ENCODE measurements around the gene GLMN.

The GLMN gene

DNA sequence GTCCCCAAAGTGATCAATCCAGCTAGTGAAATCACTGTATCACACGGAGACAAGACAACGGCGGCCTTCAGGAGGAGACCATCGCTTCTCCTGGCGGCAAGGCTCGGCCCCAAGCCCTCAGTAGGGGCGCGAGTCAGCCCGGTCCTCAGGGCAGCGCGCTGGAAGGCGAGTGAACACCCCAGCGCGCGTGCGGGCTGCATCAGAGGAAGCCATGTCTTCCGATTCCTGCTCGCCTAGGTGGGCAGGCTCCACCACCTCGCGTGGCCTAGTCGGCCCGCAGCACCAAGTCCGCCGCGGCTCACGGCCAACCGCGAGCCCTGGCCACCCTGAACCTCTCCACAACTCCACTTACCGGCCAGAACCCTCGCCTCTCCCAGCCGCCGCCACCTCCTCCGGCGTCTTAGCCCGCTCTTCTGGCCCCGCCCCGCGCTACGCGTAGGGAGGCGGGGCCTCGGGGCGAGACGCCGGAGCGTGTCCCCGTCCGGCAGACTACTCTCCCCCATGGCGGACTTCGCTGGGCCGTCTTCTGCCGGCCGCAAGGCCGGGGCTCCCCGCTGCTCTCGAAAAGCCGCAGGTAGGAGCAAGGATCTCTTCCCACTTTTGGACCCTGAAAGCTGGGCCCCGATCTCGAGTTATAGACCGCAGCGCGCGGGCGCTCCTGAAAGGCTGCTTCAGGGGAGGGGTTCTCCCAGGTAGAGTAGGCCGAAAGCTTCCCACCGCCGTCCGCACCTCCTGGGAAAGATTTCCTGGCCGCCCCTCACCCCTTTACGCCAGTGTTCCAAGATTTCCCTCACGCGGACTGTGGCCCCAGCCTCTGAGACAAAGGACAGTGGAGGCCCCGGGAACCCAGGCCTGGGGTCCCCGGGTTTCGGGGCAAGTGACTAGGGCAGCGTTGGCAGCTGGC is at the start of gene GLMN, which contains the start of gene RPAP2:
Gene GLMN (minus strand): TSS at position 415 of the 904 bp plus-strand sequence. CDS start 988 bp downstream, outside the sequence.
Gene RPAP2 (plus strand): TSS at position 487 of the 904 bp plus-strand sequence. CDS start 15 bp downstream, at position 502.
- peak; percentile 55 for DNase-seq

DNA sequence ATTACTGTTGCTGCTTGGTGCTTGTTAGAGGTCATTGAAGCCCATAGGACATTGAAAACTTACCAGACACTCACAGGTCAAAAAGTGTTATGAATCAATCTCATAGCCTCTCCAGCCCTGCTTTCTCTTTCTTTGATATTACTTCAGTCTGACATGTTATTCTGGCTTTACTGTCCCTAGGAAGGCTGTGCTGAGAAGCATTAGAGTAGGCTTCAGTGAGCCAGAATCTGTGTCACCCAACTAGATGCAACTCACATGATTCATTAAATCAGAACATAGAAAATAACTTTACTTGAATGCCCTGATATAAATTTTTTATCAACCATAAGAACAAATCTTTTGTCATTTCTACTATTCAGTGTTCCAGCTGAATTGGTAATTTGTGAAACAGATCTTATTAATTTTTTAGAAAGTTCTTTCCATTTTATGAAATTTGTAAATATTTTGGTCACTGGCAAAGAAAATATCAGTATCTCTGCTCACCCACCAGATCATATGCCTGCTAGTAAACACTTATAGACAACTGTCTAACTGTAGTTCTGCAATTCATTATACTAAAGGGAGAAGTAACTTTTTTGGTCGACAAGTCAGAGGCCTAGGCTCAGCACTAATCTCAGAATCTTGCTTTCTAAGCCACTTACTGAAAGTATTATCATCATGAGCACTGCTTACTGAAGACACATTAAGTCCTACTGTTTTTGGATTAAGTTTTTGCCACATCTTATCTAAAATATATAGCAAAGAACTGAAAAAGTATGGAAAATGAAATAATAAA is 48.3 kb upstream of the GLMN start:
- DNase-seq, result no peak

DNA sequence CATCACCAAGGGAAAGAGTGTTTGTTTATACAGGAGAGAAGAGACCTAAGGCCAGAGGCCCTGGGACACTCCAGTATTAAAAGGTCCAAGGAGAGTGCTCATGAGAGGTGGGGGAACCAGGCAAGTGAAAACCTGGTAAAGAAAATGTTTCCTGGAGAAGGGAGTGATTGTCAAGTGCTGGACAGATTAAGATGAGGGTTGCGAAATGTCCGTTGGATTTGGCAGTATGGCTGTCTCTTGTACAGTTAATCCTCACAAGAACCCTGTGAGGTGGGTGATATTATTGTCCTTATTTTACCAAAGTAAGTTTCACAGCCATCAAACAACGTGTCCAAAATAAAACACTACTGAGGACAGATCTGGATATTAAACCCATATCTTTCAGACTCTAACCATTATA is 44.3 kb upstream of the GLMN start:
- no peak for DNase-seq

DNA sequence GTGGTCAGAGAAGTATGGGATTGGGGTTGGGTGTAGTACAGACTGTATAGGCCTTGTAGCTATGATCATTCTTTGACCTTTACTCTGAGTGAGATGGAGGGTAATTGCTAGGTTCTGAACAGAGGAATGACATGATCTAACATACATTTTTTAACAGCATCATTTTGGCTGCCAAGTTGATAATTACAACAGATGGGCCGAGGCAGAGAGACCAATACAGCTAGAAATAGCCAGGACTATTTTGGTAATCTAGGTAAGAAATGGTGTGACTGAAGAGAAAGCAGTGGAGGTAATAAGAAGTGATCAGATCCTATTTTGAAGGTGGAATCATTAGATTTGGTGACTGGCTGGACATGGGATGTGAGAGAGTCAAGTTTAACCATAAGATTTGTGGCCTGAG is 43.6 kb upstream of the GLMN start:
- DNase-seq, result no peak

- DNase-seq, result no peak
Observed at GRCh38 chr1:92340154-92340553, 41.4 kb upstream of the GLMN start.

GRCh38 chr1:92333668-92334067 is 34.9 kb upstream of the GLMN start:
- no peak for DNase-seq

- DNase-seq, result no peak
Observed at GRCh38 chr1:92329347-92330129, 30.8 kb upstream of the GLMN start.

- no peak for DNase-seq
Observed at GRCh38 chr1:92327794-92328193, 29.0 kb upstream of the GLMN start.

DNA sequence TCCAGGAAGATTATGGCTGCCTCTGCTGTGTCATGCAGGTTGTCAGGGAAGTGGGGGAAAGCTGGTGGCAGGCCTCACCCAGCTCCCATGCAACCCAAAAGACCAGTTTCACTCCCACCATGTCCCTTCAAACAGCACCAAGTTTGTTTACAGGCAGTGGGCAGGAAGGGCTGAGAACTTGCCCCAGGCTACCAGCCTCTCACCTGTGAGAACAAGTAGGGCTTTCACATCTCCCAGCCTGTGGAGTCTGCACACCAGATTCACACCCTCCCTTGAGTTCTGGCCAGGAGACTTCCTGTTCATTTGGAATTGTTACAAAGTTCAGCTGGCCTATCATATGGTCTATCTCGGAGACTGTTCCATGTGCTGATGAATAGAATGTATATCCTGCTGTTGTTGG is 27.9 kb upstream of the GLMN start:
- DNase-seq, result no peak

DNA sequence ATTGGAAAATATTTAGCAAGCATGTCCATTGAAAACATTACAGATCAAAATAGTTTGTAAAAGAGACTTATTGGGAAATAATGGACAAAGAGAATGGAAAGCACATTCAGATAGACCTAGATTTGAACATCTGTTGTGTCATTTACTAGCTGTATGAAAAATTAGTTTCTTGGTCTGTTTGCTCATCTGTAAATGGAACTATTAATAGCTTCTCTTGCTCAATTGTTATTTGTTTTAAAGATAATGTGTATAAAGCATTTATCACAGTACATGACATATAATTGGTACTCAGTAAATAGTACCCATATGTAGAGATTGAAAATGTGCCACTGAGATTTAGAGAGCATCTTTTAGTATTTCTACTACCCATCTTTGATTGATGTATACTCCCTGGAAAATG is 26.0 kb upstream of the GLMN start:
- DNase-seq, result no peak

DNA sequence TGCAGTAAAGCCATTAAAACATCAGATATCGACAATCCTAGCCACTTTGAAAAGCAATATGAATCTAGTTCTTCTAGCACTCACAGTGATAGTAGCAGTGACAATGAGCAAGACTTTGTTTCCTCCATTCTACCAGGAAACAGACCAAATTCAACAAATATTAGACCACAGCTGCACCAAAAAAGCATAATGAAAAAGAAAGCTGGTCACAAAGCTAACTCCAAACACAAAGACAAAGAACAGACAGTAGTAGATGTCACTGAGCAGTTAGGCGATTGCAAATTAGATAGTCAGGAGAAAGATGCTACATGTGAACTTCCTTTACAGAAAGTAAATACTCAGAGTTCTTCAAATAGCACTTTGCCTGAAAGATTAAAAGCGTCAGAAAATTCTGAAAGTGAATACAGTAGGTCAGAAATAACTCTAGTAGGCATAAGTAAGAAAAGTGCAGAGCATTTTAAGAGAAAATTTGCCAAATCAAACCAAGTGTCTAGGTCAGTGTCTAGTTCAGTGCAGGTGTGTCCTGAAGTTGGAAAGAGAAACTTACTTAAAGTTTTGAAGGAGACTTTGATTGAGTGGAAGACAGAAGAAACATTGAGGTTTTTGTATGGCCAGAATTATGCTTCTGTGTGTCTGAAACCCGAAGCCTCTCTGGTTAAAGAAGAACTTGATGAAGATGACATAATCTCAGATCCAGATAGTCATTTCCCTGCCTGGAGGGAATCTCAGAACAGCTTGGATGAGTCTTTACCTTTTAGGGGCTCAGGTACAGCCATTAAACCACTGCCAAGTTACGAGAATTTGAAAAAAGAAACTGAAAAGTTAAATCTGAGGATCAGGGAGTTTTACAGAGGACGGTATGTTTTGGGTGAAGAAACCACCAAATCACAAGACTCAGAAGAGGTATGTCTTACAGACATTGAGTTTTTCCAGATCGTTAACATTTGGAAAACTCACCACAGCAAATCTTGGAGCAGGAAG is 25.0 kb upstream of the GLMN start:
- DNase-seq, result no peak

DNA sequence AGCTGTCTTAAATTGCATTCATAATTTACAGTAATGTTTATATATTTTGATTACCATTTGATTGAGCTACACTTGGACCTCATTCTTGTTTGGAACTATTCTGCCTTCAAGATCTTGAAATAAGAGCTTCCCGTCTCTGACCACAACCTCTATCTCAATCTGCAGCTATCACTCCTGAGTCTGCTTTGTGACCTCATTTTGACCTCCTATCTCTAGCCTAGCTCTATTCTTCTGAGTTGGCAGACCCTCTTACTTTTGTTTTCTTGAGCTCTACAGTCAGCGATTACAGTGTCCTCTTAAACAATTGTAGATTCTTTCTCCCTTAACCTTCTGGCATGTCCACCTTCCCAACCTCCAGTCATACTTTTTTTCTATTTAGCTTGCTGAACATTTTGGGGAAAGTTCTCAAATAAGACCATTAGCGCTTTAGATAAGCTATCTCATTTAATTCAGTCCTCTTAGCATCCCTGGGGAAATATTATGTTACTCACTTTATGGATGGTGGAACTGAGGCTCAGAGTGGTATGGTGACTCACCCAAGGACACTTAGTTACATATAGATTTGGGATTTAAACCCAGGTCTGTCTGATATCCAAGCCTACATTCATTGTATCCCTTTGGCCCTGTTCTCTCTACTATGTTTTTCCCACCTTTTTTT is 19.2 kb upstream of the GLMN start:
- no peak for DNase-seq

GRCh38 chr1:92315766-92316599 is 17.2 kb upstream of the GLMN start:
- DNase-seq, result no peak

- DNase-seq, result no peak
Observed at GRCh38 chr1:92314024-92314423, 15.2 kb upstream of the GLMN start.

DNA sequence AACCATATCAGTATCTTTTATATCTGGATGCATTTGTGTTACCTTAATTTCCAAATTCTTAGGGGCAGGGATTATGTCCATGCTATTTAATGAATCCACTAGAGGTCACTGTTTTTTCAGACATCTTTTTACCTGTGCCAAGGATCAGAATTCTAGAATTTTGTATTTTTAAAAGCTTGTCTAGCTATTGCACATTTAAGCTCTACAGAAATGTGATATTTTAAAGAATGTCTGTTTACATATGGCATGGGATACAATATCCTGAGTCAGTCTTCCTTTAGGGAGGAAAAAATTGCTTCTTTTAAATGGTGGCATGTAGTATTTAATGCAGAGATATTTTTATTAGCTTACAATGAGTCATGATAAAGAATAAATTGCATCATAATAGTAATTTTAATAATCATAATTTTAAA is 11.4 kb upstream of the GLMN start:
- DNase-seq, result no peak

- DNase-seq, result no peak
Observed at GRCh38 chr1:92307980-92308379, 9.2 kb upstream of the GLMN start.

- no peak for DNase-seq
Observed at GRCh38 chr1:92306020-92306419, 7.2 kb upstream of the GLMN start.

GRCh38 chr1:92301021-92301420 is 2.2 kb upstream of the GLMN start:
- DNase-seq, result no peak

GRCh38 chr1:92299477-92300150 is 827 bp upstream of the GLMN start:
- no peak for DNase-seq

DNA sequence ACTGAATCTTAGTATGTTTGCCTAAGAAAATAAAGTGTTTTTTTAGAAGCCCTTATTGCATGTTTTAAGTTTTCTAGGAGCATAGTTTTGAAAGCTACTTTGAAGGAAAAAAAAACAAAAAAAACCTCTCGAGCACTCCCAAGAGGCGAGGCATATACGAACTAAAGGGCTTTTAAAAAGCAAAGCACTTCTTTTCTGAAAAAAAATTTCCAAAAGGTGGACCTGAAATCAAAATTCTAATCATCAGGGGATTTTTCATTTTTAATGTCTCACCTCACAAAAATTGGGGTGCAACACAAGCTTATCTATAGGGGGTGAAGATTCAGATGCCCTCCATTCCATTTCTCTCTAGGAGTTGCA is 594 bp downstream of the GLMN start:
- no peak for DNase-seq
